Esophagus squamous epithelium (tissue), 4 donors: ENCODE measurements around the gene COL4A1.

Source experiments
- CTCF ChIP-seq, 6 experiments: fragments of 450-650 bp in 4 of 6; fragments of 200-600 bp in 2 of 6; sonication (generic) in 2 of 6; IDR thresholded peaks; one replicate each; pipeline ENCODE4 v1.5.1; 2016 to 2019; ENCODE audit warnings: antibody characterized with exemption in 6 of 6, mild to moderate bottlenecking in 4 of 6, moderate library complexity in 4 of 6
- POLR2A ChIP-seq, 4 donors: fragments of 450-650 bp; IDR thresholded peaks; one replicate each; pipeline ENCODE4 v1.6.1; 2017; ENCODE audit warnings: antibody characterized with exemption in 4 of 4, mild to moderate bottlenecking in 4 of 4, moderate library complexity in 3 of 4

- TF ChIP-seq POLR2A (IDR thresholded peaks at IDR 0.05) (no peak), CTCF (IDR thresholded peaks at IDR 0.05) (no peak)
These were observed 145.7 kb downstream of the COL4A1 start for GRCh38 chr13:110161112-110161882.
